ENCODE data around the gene UTS2R. TPM values are rescaled to one million over a fixed set of nuclear protein-coding genes. Genes with fewer than 3 reads are reported as not detected.
A peak's percentile ranks its signal among the peaks of the same experiment; 100 is the strongest.

Gene UTS2R
- total RNA-seq, 2 experiments from 2014 or later: not detected

- Mint-ChIP-seq H3K4me1 (ENCODE audit: low read depth) (no peaks in the 10 kb centered on the region), H3K27me3 (ENCODE audit: low read depth) (peaks cover 4% of the 10 kb centered on the region), H3K4me3 (no peak overlapping the region), H3K27ac (no peak overlapping the region), H3K9me3 (ENCODE audit: insufficient read depth) (no peaks in the 10 kb centered on the region), H3K36me3 (ENCODE audit: low read depth) (peaks cover 2% of the 10 kb centered on the region)
- ChIA-PET CTCF (no interaction called here), POLR2A (no interaction called here)
- ATAC-seq (no peak), DNase-seq (no peak)
These were observed 19.4 kb downstream of the UTS2R start for GRCh38 chr17:82390860-82391435.

DNA sequence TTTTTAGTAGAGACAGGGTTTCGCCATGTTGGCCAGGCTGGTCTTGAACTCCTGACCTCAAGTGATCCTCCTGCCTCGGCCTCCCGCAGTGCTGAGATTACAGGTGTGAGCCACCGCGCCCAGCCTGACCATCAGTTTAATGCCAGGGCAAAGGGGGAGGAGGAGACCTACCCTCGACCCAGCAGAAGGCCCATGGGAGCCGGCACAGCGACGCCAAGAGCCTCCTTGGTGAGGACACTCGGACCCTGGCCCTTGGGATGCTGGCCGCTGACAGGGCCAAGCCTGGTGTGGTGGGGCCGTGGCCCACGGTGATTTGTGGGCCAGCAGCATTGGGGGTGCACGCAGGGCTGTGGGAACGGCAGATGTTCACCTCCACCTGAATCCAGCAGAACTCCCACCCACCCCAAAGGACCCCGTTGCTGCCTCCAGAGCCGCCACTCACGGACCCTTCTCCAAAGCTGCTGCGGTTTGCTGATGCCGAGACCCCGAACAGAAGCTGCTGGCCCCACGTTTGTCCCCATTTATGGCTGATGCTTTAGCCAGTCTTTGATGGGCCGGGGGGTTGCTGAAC is 20.0 kb downstream of the UTS2R start:
- no peak for ATAC-seq
- ChIA-PET CTCF (no interaction called here), POLR2A (no interaction called here)
- Mint-ChIP-seq H3K36me3 (ENCODE audit: low read depth) (peaks cover 2% of the 10 kb centered on the region), H3K4me1 (ENCODE audit: low read depth) (no peaks in the 10 kb centered on the region), H3K27me3 (ENCODE audit: low read depth) (peaks cover 4% of the 10 kb centered on the region), H3K9me3 (ENCODE audit: insufficient read depth) (no peaks in the 10 kb centered on the region), H3K27ac (no peak overlapping the region), H3K4me3 (no peak overlapping the region)
- no peak for DNase-seq

DNA sequence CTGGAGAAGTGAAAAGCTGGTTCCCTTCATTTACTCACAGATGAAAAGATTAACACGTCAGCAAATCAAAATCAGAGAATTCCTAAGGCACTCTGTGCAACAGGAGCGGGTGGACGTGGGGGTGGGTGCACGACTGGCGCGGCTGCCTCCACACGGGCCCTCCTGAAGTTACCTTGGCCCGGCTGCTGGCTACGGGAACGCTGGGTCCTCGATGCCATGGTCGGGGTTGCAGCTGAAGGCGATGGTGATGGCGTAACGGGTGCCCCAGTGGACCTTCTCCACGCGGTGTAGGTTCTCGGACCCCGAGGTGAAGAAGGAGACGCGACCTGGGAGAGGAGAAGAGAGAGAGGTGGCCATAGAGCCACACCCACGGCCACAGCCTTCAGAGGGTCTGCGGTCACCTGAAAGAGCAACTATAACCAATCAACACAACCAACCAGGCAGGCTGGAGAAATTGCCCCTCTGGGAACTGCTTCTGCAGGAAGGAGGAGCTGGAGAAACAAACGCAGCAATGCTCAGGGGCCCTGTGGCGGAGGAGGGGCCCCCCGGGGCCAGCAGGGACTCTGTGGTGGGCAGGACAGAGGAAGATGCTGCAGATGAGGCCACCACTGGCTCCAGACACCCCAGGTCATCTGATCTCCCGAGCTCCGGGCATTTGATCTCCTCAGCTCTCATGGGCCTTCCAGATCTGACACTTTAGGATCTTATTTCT is 20.8 kb downstream of the UTS2R start:
- ChIA-PET POLR2A (no interaction called here), CTCF (no interaction called here)
- no peaks in the 10 kb centered on the region for H3K9me3 Mint-ChIP-seq (ENCODE audit: insufficient read depth)
- no peak overlapping the region for H3K4me3 Mint-ChIP-seq
- H3K36me3 Mint-ChIP-seq (ENCODE audit: low read depth): peaks cover 2% of the 10 kb centered on the region
- ATAC-seq: no peak
- peaks cover 4% of the 10 kb centered on the region for H3K27me3 Mint-ChIP-seq (ENCODE audit: low read depth)
- no peaks in the 10 kb centered on the region for H3K4me1 Mint-ChIP-seq (ENCODE audit: low read depth)
- no peak overlapping the region for H3K27ac Mint-ChIP-seq
- no peak for DNase-seq

GRCh38 chr17:82392941-82393340 is 21.4 kb downstream of the UTS2R start:
- H3K9me3 Mint-ChIP-seq (ENCODE audit: insufficient read depth): no peaks in the 10 kb centered on the region
- ATAC-seq (no peak), DNase-seq (no peak)
- ChIA-PET CTCF (no interaction called here), POLR2A (no interaction called here)
- H3K36me3 Mint-ChIP-seq (ENCODE audit: low read depth): peaks cover 2% of the 10 kb centered on the region
- no peak overlapping the region for H3K4me3 Mint-ChIP-seq
- no peak overlapping the region for H3K27ac Mint-ChIP-seq
- no peaks in the 10 kb centered on the region for H3K27me3 Mint-ChIP-seq (ENCODE audit: low read depth)
- no peaks in the 10 kb centered on the region for H3K4me1 Mint-ChIP-seq (ENCODE audit: low read depth)

- CTCF ChIA-PET: no interaction called here
These were observed 22.7 kb downstream of the UTS2R start for GRCh38 chr17:82394278-82394677.

GRCh38 chr17:82396601-82397435 is 25.3 kb downstream of the UTS2R start:
- Mint-ChIP-seq H3K9me3 (ENCODE audit: insufficient read depth) (no peaks in the 10 kb centered on the region), H3K4me3 (no peak overlapping the region), H3K27me3 (ENCODE audit: low read depth) (no peaks in the 10 kb centered on the region), H3K27ac (peak overlapping the region; percentile 9), H3K4me1 (ENCODE audit: low read depth) (peaks cover 17% of the 10 kb centered on the region), H3K36me3 (ENCODE audit: low read depth) (peaks cover 9% of the 10 kb centered on the region)
- ChIA-PET CTCF (no interaction called here), POLR2A (no interaction called here)
- ATAC-seq (no peak), DNase-seq (no peak)

More at GRCh38 chr17:82394278-82394677, 22.7 kb downstream of the UTS2R start:
- H3K4me1 Mint-ChIP-seq (ENCODE audit: low read depth): no peaks in the 10 kb centered on the region
- DNase-seq (no peak), ATAC-seq (no peak)
- POLR2A ChIA-PET: no interaction called here
- peaks cover 2% of the 10 kb centered on the region for H3K36me3 Mint-ChIP-seq (ENCODE audit: low read depth)
- no peak overlapping the region for H3K27ac Mint-ChIP-seq
- no peak overlapping the region for H3K4me3 Mint-ChIP-seq
- H3K27me3 Mint-ChIP-seq (ENCODE audit: low read depth): no peaks in the 10 kb centered on the region
- H3K9me3 Mint-ChIP-seq (ENCODE audit: insufficient read depth): no peaks in the 10 kb centered on the region

GRCh38 chr17:82397449-82398335 is 26.1 kb downstream of the UTS2R start:
- Mint-ChIP-seq H3K27ac (no peak overlapping the region), H3K27me3 (ENCODE audit: low read depth) (no peaks in the 10 kb centered on the region), H3K4me3 (no peak overlapping the region), H3K36me3 (ENCODE audit: low read depth) (peaks cover 11% of the 10 kb centered on the region), H3K4me1 (ENCODE audit: low read depth) (peaks cover 19% of the 10 kb centered on the region), H3K9me3 (ENCODE audit: insufficient read depth) (no peaks in the 10 kb centered on the region)
- CTCF ChIA-PET: no interaction called here
- DNase-seq (no peak), ATAC-seq (no peak)
- POLR2A ChIA-PET: no interaction called here

GRCh38 chr17:82399041-82399441 is 27.5 kb downstream of the UTS2R start:
- DNase-seq (no peak), ATAC-seq (no peak)
- ChIA-PET CTCF (interaction anchor here (0.9 to 1.9 kb wide), 3 partner anchors 15 to 48 kb away, joined by 3 to 5 read pairs (median 3); no protein-coding TSS in a partner anchor), POLR2A (no interaction called here)
- peaks cover 19% of the 10 kb centered on the region for H3K36me3 Mint-ChIP-seq (ENCODE audit: low read depth)
- H3K4me1 Mint-ChIP-seq (ENCODE audit: low read depth): peaks cover 19% of the 10 kb centered on the region
- no peak overlapping the region for H3K4me3 Mint-ChIP-seq
- H3K27me3 Mint-ChIP-seq (ENCODE audit: low read depth): no peaks in the 10 kb centered on the region
- H3K9me3 Mint-ChIP-seq (ENCODE audit: insufficient read depth): no peaks in the 10 kb centered on the region
- H3K27ac Mint-ChIP-seq: no peak overlapping the region

- H3K27me3 Mint-ChIP-seq (ENCODE audit: low read depth): no peaks in the 10 kb centered on the region
- no peak overlapping the region for H3K27ac Mint-ChIP-seq
- H3K36me3 Mint-ChIP-seq (ENCODE audit: low read depth): peaks cover 19% of the 10 kb centered on the region
- CTCF ChIA-PET: interaction anchor here (0.9 to 1.9 kb wide), 3 partner anchors 14 to 48 kb away, joined by 3 to 5 read pairs (median 3); no protein-coding TSS in a partner anchor
- ATAC-seq (no peak), DNase-seq (no peak)
- peaks cover 19% of the 10 kb centered on the region for H3K4me1 Mint-ChIP-seq (ENCODE audit: low read depth)
- no peak overlapping the region for H3K4me3 Mint-ChIP-seq
- POLR2A ChIA-PET: no interaction called here
- H3K9me3 Mint-ChIP-seq (ENCODE audit: insufficient read depth): no peaks in the 10 kb centered on the region
These were observed 28.1 kb downstream of the UTS2R start for GRCh38 chr17:82399601-82400101.

DNA sequence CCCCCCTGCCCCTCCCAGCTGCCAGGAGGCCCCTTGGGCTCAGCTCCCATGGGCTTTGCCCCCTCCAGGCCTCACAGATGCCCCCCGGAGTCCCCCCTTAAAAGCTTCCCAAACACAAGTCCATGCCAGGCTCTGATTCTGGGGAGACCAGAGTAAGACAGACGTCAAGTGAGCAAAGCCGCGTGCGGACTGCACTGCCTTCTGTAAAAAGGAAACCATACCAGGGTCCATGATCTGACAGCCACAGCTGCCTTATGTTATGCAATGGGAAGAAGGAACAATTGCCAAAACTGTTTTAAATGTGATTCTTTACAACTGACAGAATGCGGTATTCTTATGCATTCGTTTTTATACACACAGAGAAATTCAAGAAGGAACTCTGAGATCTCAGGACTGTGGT is 28.6 kb downstream of the UTS2R start:
- POLR2A ChIA-PET: no interaction called here
- DNase-seq (no peak), ATAC-seq (no peak)
- CTCF ChIA-PET: interaction anchor here (0.7 to 1.9 kb wide), 2 partner anchors 43 to 49 kb away, joined by 3 to 5 read pairs; no protein-coding TSS in a partner anchor
- Mint-ChIP-seq H3K27me3 (ENCODE audit: low read depth) (no peaks in the 10 kb centered on the region), H3K27ac (no peak overlapping the region), H3K4me3 (no peak overlapping the region), H3K9me3 (ENCODE audit: insufficient read depth) (no peaks in the 10 kb centered on the region), H3K4me1 (ENCODE audit: low read depth) (peaks cover 19% of the 10 kb centered on the region), H3K36me3 (ENCODE audit: low read depth) (peaks cover 19% of the 10 kb centered on the region)

GRCh38 chr17:82400830-82401229 is 29.3 kb downstream of the UTS2R start:
- DNase-seq (peak; percentile 79), ATAC-seq (peak; percentile 95)
- POLR2A ChIA-PET: no interaction called here
- H3K36me3 Mint-ChIP-seq (ENCODE audit: low read depth): peaks cover 20% of the 10 kb centered on the region
- H3K4me3 Mint-ChIP-seq: peak overlapping the region; percentile 66
- CTCF ChIA-PET: interaction anchor here (0.7 to 1.9 kb wide), 2 partner anchors 44 to 50 kb away, joined by 3 to 5 read pairs; no protein-coding TSS in a partner anchor
- H3K27me3 Mint-ChIP-seq (ENCODE audit: low read depth): no peaks in the 10 kb centered on the region
- no peaks in the 10 kb centered on the region for H3K9me3 Mint-ChIP-seq (ENCODE audit: insufficient read depth)
- peak overlapping the region; percentile 86 for H3K27ac Mint-ChIP-seq
- H3K4me1 Mint-ChIP-seq (ENCODE audit: low read depth): peaks cover 19% of the 10 kb centered on the region

Measured in activated CD8-positive, alpha-beta T cell treated with anti-CD3 and anti-CD28 coated beads, Interleukin-2, amount 10 ng/mL, durations not matched to agents 7 days and 5 days (primary cell).